ENCODE measurements around the gene WWOX.

The WWOX gene

GRCh38 chr16:79201436-79201835 lies 1102.0 kb downstream of the WWOX start:
- H3K4me3 ChIP-seq (replicated peaks in 1 of 2; ENCODE audit: low read depth in 2 of 2, low read length in 2 of 2) = no peak overlapping the region
- no peak for DNase-seq (ENCODE audit: low read depth in 2 of 2)
- TF ChIP-seq CTCF (IDR thresholded peaks at IDR 0.05; ENCODE audit: low read depth, low read length) = no peak

- no peak for DNase-seq (ENCODE audit: low read depth in 2 of 2)
- no peak for TF ChIP-seq CTCF (IDR thresholded peaks at IDR 0.05; ENCODE audit: low read depth, low read length)
Measured at GRCh38 chr16:79202977-79203376, 1103.5 kb downstream of the WWOX start.

GRCh38 chr16:79204486-79204885 lies 1105.0 kb downstream of the WWOX start:
- no peak for TF ChIP-seq CTCF (IDR thresholded peaks at IDR 0.05; ENCODE audit: low read depth, low read length)
- H3K4me3 ChIP-seq (replicated peaks in 1 of 2; ENCODE audit: low read depth in 2 of 2, low read length in 2 of 2) = no peak overlapping the region
- DNase-seq (ENCODE audit: low read depth in 2 of 2) = no peak

More at GRCh38 chr16:79202977-79203376, 1103.5 kb downstream of the WWOX start:
- H3K4me3 ChIP-seq (replicated peaks in 1 of 2; ENCODE audit: low read depth in 2 of 2, low read length in 2 of 2) = no peak overlapping the region

GRCh38 chr16:79206889-79207288 lies 1107.4 kb downstream of the WWOX start:
- no peak for TF ChIP-seq CTCF (IDR thresholded peaks at IDR 0.05; ENCODE audit: low read depth, low read length)
- no peak for DNase-seq (ENCODE audit: low read depth in 2 of 2)
- H3K4me3 ChIP-seq (replicated peaks in 1 of 2; ENCODE audit: low read depth in 2 of 2, low read length in 2 of 2) = no peak overlapping the region

- TF ChIP-seq CTCF (IDR thresholded peaks at IDR 0.05; ENCODE audit: low read depth, low read length) = no peak
- H3K4me3 ChIP-seq (replicated peaks in 1 of 2; ENCODE audit: low read depth in 2 of 2, low read length in 2 of 2) = no peak overlapping the region
- DNase-seq (ENCODE audit: low read depth in 2 of 2) = no peak
Measured at GRCh38 chr16:79209308-79209707, 1109.9 kb downstream of the WWOX start.

GRCh38 chr16:79210607-79211006 lies 1111.2 kb downstream of the WWOX start:
- no peak for DNase-seq (ENCODE audit: low read depth in 2 of 2)
- TF ChIP-seq CTCF (IDR thresholded peaks at IDR 0.05; ENCODE audit: low read depth, low read length) = no peak

GRCh38 chr16:79211586-79211985 lies 1112.1 kb downstream of the WWOX start:
- no peak for DNase-seq (ENCODE audit: low read depth in 2 of 2)
- H3K4me3 ChIP-seq (replicated peaks in 1 of 2; ENCODE audit: low read depth in 2 of 2, low read length in 2 of 2) = no peak overlapping the region
- TF ChIP-seq CTCF (IDR thresholded peaks at IDR 0.05; ENCODE audit: low read depth, low read length) = no peak

More at GRCh38 chr16:79210607-79211006, 1111.2 kb downstream of the WWOX start:
- H3K4me3 ChIP-seq (replicated peaks in 1 of 2; ENCODE audit: low read depth in 2 of 2, low read length in 2 of 2) = no peak overlapping the region
